ENCODE data around the gene R3HDM2. TPM values are rescaled to one million over a fixed set of nuclear protein-coding genes. Genes with fewer than 3 reads are reported as not detected.
"Not testable (repeated sequence)": the region's sequence is repeated elsewhere in the genome, so short reads cannot be mapped to it uniquely, and the experiment has no call there.

R3HDM2 gene
- total RNA-seq, 1 experiment from 2014 or later, result 34.7 TPM

DNA sequence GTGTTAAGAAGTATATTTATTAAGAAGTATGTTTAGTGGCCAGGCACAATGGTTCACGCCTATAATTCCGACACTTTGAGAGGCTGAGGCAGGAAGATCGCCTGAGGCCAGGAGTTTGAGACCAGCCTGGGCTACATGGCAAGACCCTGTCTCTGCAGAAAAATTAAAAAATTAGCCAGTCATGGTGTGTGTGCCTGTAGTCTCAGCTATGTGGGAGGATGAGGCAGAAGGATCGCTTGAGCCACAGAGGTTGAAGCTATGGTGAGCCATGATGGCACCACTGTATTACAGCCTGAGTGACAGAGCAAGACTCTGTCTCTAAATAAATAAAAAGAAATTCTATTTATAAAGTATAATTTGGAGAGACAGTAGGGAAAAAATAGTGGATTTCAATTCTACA, 20.3 kb downstream of the R3HDM2 start:
- Mint-ChIP-seq H3K27me3 (ENCODE audit: low read depth) (no peaks in the 10 kb centered on the region), H3K27ac (no peak overlapping the region)
- CTCF ChIA-PET, result interaction anchor here (0.8 to 1.3 kb wide), 4 partner anchors 17 to 48 kb away, joined by 3 to 6 read pairs (median 3); no protein-coding TSS in a partner anchor

DNA sequence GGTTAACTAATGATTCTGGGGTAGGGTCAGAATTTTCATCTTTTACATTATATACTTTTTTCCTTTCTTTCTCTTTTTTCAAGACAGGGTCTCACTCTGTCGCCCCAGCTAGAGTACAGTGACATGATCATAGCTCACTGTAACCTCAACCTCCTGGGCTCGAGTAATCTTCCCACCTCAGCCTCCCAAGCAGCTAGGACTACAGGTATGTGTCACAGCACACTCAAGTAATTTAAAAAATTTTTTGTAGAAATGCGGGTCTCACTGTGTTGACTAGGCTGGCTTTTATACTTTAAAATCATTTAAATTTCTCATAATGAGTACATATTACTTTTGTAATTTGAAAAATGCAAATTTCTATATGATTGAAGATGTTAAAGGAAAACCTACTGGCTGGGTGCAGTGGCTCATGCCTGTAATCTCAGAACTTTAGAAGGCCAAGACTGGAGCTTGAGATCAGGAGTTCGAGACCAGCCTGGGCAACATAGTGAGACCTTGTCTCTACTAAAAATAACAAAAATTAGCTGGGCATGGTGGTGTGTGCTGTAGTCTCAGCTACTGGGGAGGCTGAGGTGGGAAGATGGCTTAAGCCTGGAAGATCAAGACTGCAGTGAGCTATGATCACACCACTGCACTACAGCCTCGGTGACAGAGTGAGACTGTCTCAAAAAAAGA, 25.7 kb downstream of the R3HDM2 start:
- POLR2A ChIA-PET, result no interaction called here
- no peak for DNase-seq (ENCODE audit: low spot score)
- ATAC-seq, result no peak
- Mint-ChIP-seq H3K27ac (0 out of 2 replicates have a peak overlapping the region, but pooled peaks have one; percentile 57), H3K27me3 (ENCODE audit: low read depth) (no peaks in the 10 kb centered on the region), H3K36me3 (no peaks in the 10 kb centered on the region), H3K9me3 (no peaks in the 10 kb centered on the region), H3K4me1 (peaks cover 4% of the 10 kb centered on the region; the same call in 1 of the 2 replicates), H3K4me3 (no peak overlapping the region)
- CTCF ChIA-PET, result no interaction called here
- no peak for TF ChIP-seq ZNF671 (CRISPR knock-in tag; IDR thresholded peaks at IDR 0.05)
- no peak for TF ChIP-seq OVOL2 (CRISPR knock-in tag; IDR thresholded peaks at IDR 0.05; ENCODE audit: borderline replicate concordance)
- TF ChIP-seq HMGA2 (CRISPR knock-in tag; IDR thresholded peaks at IDR 0.05), result no peak
- TF ChIP-seq, protein P1, sequence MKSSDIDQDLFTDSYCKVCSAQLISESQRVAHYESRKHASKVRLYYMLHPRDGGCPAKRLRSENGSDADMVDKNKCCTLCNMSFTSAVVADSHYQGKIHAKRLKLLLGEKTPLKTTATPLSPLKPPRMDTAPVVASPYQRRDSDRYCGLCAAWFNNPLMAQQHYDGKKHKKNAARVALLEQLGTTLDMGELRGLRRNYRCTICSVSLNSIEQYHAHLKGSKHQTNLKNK (CRISPR knock-in tag; IDR thresholded peaks at IDR 0.05), result no peak
- TF ChIP-seq ZBTB21 (CRISPR knock-in tag; IDR thresholded peaks at IDR 0.05; ENCODE audit: borderline replicate concordance), result no peak
- TF ChIP-seq CREB1 (CRISPR knock-in tag; IDR thresholded peaks at IDR 0.05), result no peak
- TF ChIP-seq ZNF396 (CRISPR knock-in tag; IDR thresholded peaks at IDR 0.05; ENCODE audit: borderline replicate concordance), result no peak
- TF ChIP-seq, protein P2, sequence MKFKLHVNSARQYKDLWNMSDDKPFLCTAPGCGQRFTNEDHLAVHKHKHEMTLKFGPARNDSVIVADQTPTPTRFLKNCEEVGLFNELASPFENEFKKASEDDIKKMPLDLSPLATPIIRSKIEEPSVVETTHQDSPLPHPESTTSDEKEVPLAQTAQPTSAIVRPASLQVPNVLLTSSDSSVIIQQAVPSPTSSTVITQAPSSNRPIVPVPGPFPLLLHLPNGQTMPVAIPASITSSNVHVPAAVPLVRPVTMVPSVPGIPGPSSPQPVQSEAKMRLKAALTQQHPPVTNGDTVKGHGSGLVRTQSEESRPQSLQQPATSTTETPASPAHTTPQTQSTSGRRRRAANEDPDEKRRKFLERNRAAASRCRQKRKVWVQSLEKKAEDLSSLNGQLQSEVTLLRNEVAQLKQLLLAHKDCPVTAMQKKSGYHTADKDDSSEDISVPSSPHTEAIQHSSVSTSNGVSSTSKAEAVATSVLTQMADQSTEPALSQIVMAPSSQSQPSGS (CRISPR knock-in tag; IDR thresholded peaks at IDR 0.05; ENCODE audit: borderline replicate concordance, low read depth), result no peak
- TF ChIP-seq, protein P3, sequence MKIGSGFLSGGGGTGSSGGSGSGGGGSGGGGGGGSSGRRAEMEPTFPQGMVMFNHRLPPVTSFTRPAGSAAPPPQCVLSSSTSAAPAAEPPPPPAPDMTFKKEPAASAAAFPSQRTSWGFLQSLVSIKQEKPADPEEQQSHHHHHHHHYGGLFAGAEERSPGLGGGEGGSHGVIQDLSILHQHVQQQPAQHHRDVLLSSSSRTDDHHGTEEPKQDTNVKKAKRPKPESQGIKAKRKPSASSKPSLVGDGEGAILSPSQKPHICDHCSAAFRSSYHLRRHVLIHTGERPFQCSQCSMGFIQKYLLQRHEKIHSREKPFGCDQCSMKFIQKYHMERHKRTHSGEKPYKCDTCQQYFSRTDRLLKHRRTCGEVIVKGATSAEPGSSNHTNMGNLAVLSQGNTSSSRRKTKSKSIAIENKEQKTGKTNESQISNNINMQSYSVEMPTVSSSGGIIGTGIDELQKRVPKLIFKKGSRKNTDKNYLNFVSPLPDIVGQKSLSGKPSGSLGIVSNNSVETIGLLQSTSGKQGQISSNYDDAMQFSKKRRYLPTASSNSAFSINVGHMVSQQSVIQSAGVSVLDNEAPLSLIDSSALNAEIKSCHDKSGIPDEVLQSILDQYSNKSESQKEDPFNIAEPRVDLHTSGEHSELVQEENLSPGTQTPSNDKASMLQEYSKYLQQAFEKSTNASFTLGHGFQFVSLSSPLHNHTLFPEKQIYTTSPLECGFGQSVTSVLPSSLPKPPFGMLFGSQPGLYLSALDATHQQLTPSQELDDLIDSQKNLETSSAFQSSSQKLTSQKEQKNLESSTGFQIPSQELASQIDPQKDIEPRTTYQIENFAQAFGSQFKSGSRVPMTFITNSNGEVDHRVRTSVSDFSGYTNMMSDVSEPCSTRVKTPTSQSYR (CRISPR knock-in tag; IDR thresholded peaks at IDR 0.05), result no peak
- no peak for TF ChIP-seq NFE2L1 (CRISPR knock-in tag; IDR thresholded peaks at IDR 0.05)

More for the DNA sequence above, 20.3 kb downstream of the R3HDM2 start:
- no peaks in the 10 kb centered on the region for H3K36me3 Mint-ChIP-seq
- POLR2A ChIA-PET, result interaction anchor here (0.6 kb wide), 1 partner anchor 29 kb away, joined by 3 read pairs; no protein-coding TSS in a partner anchor
- no peak overlapping the region for H3K4me3 Mint-ChIP-seq
- H3K4me1 Mint-ChIP-seq, result peaks cover 6% of the 10 kb centered on the region
- TF ChIP-seq SMAD3 (CRISPR knock-in tag; IDR thresholded peaks at IDR 0.05; ENCODE audit: borderline replicate concordance) (no peak), GRHL2 (CRISPR knock-in tag; IDR thresholded peaks at IDR 0.05; ENCODE audit: insufficient replicate concordance, severe bottlenecking) (no peak), ZNF263 (CRISPR knock-in tag; IDR thresholded peaks at IDR 0.05; ENCODE audit: low read depth) (no peak), ZNF416 (CRISPR knock-in tag; IDR thresholded peaks at IDR 0.05) (no peak), ZBTB21 (CRISPR knock-in tag; IDR thresholded peaks at IDR 0.05; ENCODE audit: borderline replicate concordance) (no peak)
- TF ChIP-seq, protein P4, sequence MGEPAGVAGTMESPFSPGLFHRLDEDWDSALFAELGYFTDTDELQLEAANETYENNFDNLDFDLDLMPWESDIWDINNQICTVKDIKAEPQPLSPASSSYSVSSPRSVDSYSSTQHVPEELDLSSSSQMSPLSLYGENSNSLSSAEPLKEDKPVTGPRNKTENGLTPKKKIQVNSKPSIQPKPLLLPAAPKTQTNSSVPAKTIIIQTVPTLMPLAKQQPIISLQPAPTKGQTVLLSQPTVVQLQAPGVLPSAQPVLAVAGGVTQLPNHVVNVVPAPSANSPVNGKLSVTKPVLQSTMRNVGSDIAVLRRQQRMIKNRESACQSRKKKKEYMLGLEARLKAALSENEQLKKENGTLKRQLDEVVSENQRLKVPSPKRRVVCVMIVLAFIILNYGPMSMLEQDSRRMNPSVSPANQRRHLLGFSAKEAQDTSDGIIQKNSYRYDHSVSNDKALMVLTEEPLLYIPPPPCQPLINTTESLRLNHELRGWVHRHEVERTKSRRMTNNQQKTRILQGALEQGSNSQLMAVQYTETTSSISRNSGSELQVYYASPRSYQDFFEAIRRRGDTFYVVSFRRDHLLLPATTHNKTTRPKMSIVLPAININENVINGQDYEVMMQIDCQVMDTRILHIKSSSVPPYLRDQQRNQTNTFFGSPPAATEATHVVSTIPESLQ (CRISPR knock-in tag; IDR thresholded peaks at IDR 0.05), result no peak
- TF ChIP-seq, protein P5, sequence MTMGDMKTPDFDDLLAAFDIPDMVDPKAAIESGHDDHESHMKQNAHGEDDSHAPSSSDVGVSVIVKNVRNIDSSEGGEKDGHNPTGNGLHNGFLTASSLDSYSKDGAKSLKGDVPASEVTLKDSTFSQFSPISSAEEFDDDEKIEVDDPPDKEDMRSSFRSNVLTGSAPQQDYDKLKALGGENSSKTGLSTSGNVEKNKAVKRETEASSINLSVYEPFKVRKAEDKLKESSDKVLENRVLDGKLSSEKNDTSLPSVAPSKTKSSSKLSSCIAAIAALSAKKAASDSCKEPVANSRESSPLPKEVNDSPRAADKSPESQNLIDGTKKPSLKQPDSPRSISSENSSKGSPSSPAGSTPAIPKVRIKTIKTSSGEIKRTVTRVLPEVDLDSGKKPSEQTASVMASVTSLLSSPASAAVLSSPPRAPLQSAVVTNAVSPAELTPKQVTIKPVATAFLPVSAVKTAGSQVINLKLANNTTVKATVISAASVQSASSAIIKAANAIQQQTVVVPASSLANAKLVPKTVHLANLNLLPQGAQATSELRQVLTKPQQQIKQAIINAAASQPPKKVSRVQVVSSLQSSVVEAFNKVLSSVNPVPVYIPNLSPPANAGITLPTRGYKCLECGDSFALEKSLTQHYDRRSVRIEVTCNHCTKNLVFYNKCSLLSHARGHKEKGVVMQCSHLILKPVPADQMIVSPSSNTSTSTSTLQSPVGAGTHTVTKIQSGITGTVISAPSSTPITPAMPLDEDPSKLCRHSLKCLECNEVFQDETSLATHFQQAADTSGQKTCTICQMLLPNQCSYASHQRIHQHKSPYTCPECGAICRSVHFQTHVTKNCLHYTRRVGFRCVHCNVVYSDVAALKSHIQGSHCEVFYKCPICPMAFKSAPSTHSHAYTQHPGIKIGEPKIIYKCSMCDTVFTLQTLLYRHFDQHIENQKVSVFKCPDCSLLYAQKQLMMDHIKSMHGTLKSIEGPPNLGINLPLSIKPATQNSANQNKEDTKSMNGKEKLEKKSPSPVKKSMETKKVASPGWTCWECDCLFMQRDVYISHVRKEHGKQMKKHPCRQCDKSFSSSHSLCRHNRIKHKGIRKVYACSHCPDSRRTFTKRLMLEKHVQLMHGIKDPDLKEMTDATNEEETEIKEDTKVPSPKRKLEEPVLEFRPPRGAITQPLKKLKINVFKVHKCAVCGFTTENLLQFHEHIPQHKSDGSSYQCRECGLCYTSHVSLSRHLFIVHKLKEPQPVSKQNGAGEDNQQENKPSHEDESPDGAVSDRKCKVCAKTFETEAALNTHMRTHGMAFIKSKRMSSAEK (CRISPR knock-in tag; IDR thresholded peaks at IDR 0.05; ENCODE audit: borderline replicate concordance), result no peak
- DNase-seq (ENCODE audit: low spot score), result no peak
- no peak for ATAC-seq
- no peaks in the 10 kb centered on the region for H3K9me3 Mint-ChIP-seq

DNA sequence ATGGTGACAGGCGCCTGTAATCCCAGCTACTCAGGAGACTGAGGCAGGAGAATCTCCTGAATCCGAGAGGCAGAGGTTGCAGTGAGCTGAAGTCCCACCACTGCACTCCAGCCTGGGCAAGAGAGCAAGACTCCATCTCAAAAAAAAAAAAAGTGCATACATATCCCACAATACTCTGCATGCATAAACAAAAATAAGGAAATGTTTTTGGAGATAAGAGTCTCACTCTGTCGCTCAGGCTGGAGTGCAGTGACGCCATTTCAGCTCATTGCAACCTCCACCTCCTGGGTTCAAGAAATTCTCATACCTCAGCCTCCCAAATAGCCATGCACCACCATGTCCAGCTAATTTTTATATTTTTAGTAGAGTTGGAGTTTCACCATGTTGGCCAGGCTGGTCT, 28.7 kb downstream of the R3HDM2 start:
- H3K36me3 Mint-ChIP-seq; ATAC-seq; H3K27me3 Mint-ChIP-seq (ENCODE audit: low read depth); DNase-seq (ENCODE audit: low spot score); H3K4me3 Mint-ChIP-seq; H3K9me3 Mint-ChIP-seq; H3K4me1 Mint-ChIP-seq; H3K27ac Mint-ChIP-seq; POLR2A ChIA-PET: not testable (repeated sequence)
- CTCF ChIA-PET, result interaction anchor here (0.6 to 1.6 kb wide), 4 partner anchors 28 to 109 kb away, joined by 3 to 4 read pairs (median 3); partner anchors contain the start of gene GLI1

Data from WTC11 (cell line).